Measurements from ENCODE around the gene KRTAP2-3.
"Not testable (repeated sequence)": the region's sequence is repeated elsewhere in the genome, so short reads cannot be mapped to it uniquely, and the experiment has no call there.

The KRTAP2-3 gene, protein sequence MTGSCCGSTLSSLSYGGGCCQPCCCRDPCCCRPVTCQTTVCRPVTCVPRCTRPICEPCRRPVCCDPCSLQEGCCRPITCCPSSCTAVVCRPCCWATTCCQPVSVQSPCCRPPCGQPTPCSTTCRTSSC

DNA sequence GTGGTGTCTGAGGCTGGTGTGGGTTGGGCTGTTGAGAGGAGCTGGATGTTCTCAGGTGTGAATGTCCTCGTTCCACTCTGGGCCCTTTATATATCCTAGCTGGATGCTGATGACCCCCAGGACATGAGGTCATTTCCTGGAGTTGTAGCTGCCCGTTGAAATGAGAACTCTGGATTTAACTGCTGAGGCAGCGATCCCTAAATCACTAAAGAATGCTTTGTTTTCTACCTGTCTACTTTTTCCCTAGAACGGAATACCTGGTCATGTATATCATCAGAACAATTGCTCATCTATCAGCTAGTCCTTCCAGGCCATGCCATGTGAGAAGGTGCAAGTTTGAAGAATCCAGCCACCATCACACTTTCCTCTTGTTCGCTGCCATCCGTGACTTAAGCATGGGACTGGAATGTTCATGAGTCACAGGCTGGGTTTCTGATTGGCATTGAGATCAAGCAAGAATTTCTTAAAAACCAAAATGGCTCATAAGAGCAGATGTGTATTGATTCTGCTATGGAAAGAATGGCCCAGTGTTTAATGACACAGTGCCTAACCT, at the start of gene KRTAP2-3:
Gene KRTAP2-3, minus strand, starts transcription at position 63 of the 553 bp plus-strand sequence. CDS start 64 bp downstream, outside the sequence.
- no peak for DNase-seq

DNA sequence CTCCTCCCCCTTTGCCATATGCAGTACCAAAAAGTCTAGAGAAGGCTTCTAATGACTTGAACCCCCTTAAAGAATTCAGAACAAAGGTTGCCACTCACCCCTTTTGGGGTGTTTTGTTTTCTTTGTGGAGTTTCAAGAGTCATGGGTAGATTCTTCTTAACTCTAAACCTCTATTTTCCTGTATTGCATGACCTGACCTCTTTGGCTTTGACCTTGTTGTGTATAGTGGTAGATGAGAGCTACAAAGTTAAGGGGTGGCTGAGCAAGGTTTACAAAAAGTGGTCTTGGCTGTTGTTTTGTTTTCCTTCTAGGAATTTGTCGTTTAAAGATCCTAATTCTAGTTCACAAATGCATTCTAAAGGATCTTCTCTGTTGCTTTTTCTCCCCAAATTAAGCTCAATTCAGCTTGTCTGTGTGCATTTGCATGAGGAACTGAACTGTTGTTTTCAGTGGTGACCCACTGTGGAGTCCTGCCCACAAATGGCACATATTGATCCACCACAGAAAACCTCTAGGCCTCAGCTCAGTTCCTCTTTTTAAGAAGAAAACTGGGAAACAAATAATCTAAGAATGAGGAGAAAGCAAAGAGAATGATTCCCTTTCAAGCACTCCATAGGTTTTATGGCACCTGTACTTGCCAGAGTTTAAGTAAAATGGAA, 48.9 kb upstream of the KRTAP2-3 start:
- DNase-seq: not testable (repeated sequence)

DNA sequence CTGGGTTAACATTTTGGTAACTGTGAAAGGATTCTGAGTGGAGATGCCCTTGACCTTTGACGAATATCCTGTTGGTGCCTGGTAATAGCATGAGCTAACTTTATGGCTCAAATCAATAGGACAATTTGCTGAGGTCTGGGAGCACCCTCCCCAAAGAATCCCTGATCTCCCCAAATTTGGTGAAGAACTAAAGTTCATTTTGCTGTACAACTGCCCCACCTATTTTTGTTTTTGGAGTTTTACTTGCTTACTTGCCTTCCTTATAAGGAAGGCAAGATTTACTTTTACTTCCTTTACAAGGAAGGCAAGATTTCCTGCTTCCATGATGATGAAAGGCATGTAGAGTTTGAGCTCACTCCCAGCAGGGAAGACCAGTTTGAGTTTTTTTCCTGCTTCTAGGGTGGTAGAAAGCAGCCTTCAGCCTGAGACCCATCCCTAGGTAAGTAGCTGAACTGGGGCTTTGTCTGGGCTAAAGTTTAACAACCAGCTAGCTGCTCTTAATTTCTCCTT, 48.1 kb upstream of the KRTAP2-3 start:
- no peak for DNase-seq

DNA sequence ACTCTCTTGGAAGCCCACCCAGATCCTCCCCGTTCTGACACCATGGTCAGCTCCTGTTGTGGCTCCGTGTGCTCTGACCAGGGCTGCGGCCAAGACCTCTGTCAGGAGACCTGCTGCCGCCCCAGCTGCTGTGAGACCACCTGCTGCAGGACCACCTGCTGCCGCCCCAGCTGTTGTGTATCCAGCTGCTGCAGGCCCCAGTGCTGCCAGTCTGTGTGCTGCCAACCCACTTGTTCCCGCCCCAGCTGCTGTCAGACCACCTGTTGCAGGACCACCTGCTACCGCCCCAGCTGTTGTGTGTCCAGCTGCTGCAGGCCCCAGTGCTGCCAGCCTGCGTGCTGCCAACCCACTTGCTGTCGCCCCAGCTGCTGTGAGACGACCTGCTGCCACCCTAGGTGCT, 45.4 kb upstream of the KRTAP2-3 start, which contains the start of gene KRTAP4-9:
Gene KRTAP4-9, plus strand, starts transcription at position 43 of the 400 bp plus-strand sequence. Its CDS starts 0 bp downstream, at position 43.
- not testable (repeated sequence) for DNase-seq

DNA sequence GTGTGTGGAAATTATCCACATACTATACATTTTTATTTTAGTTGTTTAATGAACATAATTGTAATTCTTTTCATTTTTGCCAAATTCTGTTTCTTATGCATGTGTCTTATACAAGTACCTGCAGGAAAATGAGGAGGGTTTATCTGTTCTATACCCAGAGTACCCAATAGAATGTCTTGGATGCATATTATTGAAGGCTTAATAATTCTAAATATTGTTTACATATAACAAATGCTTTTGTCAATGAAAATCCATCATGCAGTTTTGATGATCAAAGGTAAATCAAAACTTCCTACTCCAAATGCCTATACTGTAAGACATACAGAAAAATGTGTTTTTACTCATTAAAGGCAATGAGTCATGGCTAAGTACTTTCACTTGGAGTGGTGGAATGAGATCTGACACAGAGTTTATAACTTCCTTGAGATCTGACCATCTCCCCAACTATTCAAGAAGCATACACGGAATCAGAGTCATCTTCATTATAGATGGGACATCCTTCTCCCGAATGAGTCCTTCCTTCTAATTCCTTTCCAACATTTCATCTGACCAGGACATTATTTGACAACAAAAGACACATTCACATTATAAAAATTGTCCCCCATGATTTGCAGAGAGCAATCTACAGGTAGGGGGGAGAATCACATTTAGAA, 44.6 kb upstream of the KRTAP2-3 start:
- not testable (repeated sequence) for DNase-seq

DNA sequence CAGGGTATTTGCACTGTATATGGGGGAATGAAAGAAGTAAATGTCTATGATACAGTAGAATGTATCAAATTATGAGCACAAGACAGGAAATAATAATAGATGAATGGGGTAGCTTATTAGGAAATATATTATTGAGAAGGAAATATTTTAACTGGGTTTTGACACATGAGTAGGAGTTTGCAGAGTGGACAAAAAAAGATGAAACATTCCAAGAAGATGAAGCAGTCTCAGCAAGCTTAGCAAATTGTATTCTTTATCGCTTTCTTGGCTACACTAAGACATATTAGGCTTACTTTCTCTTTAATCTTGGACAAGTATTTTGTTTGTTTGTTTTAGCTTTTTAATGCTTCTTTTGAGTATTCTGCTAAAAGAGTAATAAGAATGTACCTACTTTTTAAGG, 44.0 kb upstream of the KRTAP2-3 start:
- DNase-seq: no peak

DNA sequence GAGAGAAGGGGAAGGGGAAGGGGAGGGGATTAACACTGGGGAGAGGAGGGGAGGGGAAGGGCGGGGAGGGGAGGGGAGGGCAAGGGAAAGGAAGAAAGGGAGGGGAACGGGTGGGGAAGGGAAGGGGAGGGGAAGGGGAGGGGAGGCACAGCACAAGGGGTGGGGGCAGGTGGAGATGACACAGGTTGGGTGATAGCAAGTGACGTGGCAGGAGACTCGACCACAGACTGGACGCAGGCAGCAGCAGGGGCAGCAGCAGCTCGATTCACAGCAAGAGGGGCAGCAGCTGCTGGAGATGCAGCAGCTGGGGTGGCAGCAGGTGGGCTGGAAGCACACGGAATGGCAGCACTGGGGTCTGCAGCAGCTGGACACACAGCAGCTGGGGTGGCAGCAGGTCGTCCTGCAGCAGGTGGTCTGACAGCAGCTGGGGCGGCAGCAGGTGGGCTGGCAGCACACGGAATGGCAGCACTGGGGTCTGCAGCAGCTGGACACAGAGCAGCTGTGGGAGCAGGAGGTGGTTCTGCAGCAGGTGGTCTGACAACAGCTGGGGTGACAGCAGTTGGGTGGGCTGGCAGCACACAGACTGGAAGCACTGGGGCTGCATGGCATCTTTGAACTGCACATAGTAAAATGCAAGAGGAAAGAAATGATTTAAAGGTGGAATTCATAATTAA, 41.8 kb upstream of the KRTAP2-3 start, which contains the start of gene KRTAP4-16:
Gene KRTAP4-16, minus strand, starts transcription at position 624 of the 674 bp plus-strand sequence. Its CDS starts 0 bp downstream, at position 624.
- no peak for DNase-seq

DNA sequence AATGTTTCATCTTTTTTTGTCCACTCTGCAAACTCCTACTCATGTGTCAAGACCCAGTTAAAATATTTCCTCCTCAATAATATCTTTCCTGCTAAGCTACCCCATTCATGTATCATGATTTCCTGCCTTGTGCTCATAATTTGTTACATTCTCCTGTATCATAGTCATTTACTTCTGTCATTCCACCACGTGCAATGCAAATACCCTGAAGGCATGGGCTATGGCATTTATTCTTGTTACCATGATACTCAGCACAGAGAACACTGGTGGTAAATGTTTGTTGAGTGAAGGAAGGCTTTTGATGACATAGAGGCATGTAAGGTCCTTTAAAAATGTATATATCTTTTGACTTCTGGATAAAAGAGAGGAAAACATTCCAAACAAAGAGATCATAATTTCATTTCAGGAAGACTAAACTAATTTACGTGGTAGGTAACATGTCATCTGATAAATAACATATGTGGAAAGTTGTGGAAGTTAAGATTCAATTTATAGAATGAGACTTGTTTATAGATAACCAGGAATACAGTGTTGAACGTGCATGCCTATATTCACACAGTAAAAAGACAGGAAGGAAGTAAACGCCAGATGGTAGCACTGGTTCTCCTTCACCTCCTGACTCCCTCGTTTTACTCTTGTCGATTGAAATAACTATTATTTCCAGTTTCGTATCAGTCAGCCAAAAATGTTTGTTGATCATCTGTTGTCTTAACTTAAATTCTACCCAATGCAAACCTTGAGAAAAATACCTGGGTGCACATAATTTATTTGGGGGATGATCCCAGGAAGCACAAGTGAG, 40.0 kb upstream of the KRTAP2-3 start:
- DNase-seq: not testable (repeated sequence)

DNA sequence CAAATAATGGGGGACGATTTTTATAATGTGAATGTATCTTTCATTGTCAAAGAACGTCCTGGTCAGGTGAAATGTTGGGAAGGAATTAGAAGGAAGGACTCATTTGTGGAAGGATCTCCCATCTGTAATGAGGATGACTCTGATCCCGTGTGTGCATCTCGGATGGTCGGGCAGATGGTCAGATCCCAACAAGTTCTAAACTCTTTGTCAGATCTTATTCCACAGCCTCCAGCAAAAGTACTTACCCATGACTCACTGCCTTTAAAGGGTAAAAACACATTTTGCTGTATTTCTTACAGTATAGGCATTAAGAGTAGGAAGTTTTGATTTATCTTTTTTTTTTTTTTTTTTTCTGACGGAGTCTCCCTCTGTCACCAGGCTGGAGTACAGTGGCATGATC, 38.6 kb upstream of the KRTAP2-3 start:
- no peak for DNase-seq

DNA sequence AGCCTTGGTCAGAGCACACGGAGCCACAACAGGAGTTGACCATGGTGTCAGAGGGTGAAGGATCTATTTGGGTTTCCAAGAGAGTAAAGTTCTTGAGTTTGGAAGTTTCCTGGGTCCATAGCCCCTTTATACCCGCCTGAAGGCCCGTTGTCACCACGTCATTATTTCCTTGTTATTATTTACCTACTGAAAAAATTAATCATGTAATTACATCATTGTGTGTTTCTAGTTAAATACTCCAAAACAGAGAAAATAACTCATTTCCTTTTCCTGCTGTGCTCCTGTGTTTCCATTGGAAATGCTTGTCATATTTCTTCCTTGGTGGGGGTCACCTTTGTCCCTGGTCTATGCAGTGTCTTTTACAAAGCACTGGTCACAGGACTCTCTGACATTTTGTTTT, 38.1 kb upstream of the KRTAP2-3 start, which contains the start of gene KRTAP4-8:
Gene KRTAP4-8, minus strand, starts transcription at position 101 of the 400 bp plus-strand sequence. Its CDS starts 58 bp downstream, at position 43.
- no peak for DNase-seq

DNA sequence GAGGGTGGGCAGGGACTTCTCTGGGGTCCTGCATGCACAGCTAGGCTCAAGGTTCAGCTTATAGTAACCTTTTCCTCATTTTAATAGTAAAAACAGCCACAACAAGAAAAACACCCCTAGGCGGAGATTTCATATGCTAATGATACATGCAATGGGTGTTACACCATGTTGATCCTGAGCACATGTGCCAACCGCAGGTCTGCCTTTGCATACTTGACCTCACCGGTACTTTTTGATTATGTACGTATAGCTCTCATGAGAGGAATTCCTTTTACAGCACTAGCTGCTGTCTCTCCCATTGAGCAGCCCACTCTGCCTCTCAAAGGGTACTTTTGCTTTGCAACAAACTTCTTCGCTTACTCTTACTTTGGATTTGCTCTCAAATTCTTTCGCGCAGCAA, 36.1 kb upstream of the KRTAP2-3 start:
- no peak for DNase-seq

DNA sequence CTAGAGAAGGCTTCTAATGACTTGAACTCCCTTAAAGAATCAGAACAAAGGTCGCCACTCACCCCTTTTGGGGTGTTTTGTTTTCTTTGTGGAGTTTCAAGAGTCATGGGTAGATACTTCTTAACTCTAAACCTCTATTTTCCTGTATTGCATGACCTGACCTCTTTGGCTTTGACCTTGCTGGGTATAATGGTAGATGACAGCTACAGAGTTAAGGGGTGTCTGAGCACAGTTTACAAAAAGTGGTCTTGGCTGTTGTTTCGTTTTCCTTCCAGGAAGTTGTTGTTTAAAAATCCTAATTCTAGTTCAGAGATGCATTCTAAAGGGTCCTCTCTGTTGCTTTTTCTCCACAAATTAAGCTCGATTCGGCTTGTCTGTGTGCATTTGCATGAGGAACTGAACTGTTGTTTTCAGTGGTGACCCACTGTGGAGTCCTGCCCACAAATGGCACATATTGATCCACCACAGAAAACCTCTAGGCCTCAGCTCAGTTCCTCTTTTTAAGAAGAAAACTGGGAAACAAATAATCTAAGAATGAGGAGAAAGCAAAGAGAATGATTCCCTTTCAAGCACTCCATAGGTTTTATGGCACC, 28.9 kb upstream of the KRTAP2-3 start:
- DNase-seq: not testable (repeated sequence)

DNA sequence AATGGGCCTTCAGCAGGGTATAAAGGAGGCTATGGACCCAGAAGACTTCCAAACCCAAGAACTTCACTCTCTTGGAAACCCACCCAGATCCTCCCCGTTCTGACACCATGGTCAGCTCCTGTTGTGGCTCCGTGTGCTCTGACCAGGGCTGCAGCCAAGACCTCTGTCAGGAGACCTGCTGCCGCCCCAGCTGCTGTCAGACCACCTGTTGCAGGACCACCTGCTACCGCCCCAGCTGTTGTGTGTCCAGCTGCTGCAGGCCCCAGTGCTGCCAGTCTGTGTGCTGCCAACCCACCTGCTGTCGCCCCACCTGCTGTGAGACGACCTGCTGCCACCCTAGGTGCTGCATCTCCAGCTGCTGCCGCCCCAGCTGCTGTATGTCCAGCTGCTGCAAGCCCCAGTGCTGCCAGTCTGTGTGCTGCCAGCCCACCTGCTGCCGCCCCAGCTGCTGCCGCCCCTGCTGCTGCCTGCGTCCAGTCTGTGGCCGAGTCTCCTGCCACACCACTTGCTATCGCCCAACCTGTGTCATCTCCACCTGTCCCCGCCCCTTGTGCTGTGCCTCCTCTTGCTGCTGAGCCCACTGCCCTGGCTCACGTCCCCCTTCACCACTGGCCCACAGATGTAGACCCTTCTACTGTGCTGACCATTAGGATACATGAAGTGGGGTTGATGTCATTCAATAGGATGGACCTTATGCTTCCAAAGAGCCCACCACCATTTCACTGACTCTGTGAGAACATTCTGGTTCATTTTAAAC, 24.4 kb upstream of the KRTAP2-3 start, which contains the start of gene KRTAP4-7:
Gene KRTAP4-7, plus strand, starts transcription at position 51 of the 757 bp plus-strand sequence. Its CDS starts 57 bp downstream, at position 108.
- DNase-seq: not testable (repeated sequence)

DNA sequence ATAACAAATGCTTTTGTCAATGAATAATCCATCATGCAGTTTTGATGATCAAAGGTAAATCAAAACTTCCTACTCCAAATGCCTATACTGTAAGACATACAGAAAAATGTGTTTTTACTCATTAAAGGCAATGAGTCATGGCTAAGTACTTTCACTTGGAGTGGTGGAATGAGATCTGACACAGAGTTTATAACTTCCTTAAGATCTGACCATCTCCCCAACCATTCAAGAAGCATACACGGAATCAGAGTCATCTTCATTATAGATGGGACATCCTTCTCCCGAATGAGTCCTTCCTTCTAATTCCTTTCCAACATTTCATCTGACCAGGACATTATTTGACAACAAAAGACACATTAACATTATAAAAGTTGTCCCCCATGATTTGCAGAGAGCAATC, 23.5 kb upstream of the KRTAP2-3 start:
- DNase-seq: not testable (repeated sequence)

DNA sequence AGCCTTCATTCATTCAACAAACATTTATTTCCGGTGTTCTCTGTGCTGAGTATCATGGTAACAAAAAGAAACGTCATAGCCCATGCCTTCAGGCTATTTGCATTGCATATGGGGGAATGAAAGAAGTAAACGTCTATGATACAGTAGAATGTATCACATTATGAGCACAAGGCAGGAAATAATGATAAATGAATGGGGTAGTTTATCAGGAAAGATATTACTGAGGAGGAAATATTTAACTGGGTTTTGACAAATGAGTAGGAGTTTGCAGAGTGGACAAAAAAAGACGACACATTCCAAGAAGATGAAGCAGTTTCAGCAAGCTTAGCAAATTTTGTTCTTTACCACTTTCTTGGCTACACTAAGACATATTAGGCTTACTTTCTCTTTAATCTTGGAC, 22.7 kb upstream of the KRTAP2-3 start:
- no peak for DNase-seq

DNA sequence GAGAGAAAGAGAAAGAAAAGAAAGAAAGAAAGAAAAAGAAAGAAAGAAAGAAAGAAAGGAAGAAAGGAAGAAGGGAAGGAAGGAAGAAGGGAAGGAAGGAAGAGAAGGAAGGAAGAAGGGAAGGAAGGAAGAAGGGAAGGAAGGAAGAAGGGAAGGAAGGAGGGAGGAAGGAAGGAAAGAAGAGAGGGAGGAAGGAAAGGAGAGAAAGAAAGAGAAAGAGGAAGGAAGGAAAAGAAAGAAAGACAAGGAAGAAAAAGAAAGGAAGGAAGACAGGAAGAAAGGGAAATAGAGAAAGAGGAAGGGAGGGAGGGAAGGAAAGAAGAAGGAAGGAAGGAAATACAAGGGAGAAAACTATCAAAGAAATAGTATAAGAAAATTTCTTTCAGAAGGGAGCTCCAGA, 16.9 kb upstream of the KRTAP2-3 start:
- no peak for DNase-seq

DNA sequence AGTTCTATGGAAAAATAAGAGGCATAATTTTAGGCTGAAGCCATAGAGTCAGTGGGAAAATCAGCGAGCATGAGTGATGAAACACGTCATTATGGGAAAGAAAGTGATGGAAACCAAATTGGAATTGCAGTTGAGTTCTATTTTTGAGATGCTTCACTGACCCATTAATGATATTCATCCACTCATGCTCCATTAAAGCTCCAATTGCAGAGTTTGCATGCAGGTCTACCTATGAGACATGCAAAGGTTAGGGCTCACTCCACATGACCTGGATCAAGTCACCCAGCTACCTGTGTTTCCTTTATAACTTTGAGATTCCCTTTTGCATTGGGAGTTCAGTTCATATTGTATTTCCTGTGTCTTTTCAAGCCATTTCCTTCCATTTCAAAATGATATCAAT, 13.8 kb upstream of the KRTAP2-3 start:
- peak; percentile 6 for DNase-seq

DNA sequence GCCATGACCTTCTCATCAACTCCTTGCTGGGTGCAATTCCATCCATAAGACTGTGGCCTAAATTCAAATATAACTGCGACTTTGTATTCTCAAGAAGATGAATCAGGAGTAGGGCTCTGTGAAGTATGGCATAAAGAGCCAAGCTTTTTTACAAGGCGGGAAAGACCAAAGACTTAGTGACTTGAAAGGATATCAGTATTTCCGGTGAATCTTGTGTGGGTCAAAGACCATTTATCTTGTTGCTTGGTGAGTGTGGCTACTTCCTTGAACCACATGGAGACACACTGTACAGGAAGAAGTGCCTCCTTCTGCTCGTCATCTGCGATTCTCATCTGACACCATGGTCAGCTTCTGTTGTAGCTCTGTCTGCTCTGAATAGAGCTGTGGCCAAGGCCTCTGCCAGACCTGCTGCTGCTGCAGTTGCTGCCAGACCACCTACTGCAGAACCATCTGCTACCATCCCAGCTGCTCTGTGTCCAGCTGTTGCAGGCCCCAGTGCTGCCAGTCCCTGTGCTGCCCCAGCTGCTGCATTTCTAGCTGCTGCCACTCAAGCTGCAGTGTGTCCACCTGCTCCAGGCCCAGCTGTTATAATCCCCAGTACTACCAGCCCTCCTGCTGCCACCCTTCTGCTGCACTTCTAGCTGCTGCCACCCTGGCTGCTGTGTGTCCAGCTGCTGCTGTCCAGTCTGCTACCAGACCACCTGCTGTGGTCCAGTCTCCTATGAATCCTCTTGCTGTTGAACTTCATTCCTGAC, 11.9 kb upstream of the KRTAP2-3 start:
- DNase-seq: no peak

DNA sequence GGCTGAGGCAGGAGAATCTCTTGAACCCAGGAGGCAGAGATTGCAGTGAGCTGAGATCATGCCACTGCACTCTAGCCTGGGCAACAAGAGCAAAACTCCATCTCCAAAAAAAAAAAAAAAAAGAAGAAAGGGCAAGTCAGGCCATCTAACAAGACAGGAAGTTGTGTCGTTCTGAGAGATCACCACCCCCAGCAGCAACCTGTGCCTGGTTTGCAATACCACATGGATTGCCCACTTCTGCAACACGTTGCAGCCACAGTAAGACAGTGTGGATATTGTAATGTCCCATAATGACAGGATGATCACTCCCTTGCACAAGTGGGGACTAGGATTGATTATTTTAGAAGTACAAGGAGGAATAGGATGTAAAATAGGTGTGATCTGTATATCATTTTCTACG, 9.1 kb upstream of the KRTAP2-3 start:
- no peak for DNase-seq

DNA sequence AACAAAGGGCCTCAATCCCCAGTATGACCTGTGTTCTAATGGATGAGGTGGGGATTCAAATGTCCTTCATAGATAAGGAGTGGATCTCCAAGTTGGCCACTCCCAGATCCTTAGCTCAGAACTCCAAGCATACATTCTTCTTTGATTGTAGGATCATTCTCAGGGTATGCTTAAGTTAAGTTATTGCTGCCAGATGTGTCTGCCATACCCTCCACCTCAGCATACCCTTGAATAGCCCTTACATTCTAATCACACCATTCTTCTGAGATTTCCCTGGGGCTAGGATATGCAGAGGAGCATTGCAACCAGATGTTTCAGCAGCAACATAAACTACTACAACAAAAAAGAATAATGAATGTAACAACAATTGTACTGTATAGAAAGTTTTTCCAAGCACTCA, 7.4 kb upstream of the KRTAP2-3 start:
- no peak for DNase-seq
